VCaP (cell line): Measurements from ENCODE around the gene SCN8A.

Source experiments
- H3K27ac ChIP-seq: fragments of 450-650 bp; 2 replicates; pipeline ENCODE4 v1.5.1; 2017
- TF ChIP-seq, protein P1 (sequence below): fragments of 450-650 bp; conservative IDR thresholded peaks from 2 replicates; pipeline ENCODE4 v1.5.1; 2017; ENCODE audit warnings: mild to moderate bottlenecking, moderate library complexity

Gene SCN8A

DNA sequence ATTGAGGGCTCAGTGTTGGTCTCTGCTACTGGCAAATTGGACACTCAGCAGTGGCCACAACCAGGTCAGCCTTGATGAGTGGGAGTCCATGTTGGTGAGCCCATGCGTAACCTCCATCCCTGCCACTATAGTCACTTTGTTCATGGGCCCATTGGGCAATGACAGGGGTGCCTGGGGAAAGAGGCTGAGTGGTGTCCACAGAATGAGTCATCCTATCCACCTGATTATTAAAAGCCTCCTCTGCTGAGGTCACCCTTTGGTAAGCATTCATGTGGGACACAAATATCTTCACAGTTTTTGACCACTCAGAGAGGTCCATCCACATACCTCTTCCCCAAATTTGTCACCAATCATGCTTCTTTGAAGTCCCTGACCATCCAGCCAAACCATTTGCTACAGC, 207.5 kb downstream of the SCN8A start:
- TF ChIP-seq, protein P1, sequence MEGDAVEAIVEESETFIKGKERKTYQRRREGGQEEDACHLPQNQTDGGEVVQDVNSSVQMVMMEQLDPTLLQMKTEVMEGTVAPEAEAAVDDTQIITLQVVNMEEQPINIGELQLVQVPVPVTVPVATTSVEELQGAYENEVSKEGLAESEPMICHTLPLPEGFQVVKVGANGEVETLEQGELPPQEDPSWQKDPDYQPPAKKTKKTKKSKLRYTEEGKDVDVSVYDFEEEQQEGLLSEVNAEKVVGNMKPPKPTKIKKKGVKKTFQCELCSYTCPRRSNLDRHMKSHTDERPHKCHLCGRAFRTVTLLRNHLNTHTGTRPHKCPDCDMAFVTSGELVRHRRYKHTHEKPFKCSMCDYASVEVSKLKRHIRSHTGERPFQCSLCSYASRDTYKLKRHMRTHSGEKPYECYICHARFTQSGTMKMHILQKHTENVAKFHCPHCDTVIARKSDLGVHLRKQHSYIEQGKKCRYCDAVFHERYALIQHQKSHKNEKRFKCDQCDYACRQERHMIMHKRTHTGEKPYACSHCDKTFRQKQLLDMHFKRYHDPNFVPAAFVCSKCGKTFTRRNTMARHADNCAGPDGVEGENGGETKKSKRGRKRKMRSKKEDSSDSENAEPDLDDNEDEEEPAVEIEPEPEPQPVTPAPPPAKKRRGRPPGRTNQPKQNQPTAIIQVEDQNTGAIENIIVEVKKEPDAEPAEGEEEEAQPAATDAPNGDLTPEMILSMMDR = no peak
- no peak overlapping the region for H3K27ac ChIP-seq

DNA sequence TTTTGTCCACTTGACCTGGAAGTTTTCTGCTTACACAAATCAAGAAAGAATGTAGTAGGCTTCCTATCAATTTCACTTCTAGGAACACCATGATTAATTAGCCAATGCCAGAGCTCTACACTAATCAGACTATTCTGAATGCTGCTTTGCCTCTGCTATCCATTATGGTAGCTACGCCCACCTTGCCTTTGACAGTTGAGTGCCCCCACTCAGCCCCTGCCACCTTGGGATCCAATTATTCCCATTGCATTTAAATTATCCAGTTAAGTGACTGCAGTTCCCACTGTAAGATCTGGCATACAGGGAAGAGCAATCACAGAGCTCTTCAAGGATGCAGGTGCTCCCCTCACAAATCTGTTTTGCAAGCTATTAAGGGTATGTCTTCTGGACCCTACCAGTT, 210.0 kb downstream of the SCN8A start:
- TF ChIP-seq, protein P1 = no peak
- no peak overlapping the region for H3K27ac ChIP-seq

DNA sequence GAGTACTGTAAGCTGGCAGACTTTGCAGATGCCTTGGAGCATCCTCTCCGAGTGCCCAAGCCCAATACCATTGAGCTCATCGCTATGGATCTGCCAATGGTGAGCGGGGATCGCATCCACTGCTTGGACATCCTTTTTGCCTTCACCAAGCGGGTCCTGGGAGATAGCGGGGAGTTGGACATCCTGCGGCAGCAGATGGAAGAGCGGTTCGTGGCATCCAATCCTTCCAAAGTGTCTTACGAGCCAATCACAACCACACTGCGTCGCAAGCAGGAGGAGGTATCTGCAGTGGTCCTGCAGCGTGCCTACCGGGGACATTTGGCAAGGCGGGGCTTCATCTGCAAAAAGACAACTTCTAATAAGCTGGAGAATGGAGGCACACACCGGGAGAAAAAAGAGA, 215.9 kb downstream of the SCN8A start:
- H3K27ac ChIP-seq = no peak overlapping the region
- TF ChIP-seq, protein P1 = no peak

DNA sequence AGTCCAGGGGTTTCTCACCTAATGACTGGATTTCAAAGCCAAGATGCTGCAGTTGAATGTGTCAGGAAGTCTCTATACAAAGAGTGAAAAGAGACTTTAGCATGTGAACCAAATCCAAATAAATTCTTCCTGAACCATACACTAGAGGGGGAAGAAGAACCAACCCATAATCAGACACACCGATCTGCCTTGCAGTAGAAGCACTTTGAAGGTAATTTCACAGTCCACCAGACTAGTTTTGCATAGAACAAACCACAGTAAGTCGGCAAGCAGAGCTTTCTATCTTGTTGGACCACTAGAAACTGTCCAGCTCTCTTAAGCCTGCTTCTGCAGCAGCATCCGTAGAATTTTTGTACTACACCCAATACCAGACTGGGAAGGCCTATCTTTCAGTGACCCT, 218.2 kb downstream of the SCN8A start:
- TF ChIP-seq, protein P1 = no peak
- no peak overlapping the region for H3K27ac ChIP-seq

DNA sequence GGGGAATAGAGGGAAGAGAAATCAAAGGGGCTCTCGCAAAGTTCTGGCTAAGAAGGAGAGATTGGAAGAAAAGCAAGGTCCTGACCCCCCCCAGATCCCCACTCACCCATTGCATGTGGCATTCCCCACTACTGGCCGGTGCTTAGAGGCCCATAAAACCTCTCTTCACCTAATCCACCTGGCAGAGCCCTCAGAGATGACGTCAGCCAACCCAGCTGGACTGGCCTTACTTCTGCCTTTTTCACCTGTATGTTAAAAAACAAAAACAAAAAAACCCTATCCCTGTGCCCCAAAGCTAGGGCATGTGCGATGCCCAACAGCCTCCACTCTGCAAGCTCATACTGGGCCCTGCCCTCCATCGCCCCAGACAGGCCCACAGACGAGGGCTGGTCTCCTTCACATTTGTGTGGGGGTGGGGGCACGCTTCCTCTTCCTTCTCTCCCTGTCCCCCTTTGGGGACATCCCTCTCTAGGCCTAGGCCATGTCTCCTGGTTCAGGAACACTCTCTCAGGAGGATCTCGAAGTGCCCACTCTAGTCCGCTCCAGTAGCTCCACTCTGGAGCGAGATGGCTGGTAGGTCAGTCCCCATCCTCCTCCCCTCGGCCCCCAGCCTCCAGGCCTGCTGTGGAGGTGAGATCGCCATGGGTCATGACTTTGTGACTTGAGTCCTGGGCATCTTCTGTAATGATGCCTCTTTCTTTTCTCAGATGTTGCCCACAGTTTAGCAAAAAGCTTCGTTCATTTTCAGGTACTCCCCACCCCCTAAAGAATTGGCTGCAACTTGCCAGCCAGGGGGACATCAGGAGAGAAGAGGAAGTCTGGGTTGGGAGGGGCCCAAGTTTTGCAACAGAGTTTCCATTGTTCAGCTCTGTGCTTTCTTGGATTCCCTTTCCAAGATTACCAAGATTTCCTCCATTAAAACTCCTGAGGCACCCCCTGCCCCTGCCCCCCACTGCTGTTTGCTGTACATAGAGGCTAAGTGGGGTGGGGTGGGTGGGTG, 220.5 kb downstream of the SCN8A start:
- TF ChIP-seq, protein P1 = no peak
- H3K27ac ChIP-seq = no peak overlapping the region

DNA sequence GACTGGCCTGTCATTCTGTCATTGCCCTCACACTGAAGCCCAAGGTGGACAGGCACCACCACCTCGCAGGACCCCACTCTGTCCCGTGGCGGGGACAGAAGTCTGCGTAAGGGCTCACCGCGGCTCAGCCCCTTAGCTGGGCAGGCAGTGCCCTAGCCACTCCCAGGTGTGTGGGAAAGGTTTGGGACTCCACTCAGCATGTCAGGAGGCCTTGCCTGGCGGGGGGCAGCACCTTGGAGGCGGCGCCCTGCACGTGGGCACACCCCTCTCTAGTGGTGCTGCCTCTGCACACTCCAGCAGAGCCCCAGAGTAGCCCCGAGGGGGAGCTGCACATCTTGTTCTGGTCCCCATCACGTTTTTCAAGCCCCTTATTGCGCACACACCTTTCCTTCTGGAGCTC, 221.8 kb downstream of the SCN8A start:
- TF ChIP-seq, protein P1 = no peak
- H3K27ac ChIP-seq = no peak overlapping the region

DNA sequence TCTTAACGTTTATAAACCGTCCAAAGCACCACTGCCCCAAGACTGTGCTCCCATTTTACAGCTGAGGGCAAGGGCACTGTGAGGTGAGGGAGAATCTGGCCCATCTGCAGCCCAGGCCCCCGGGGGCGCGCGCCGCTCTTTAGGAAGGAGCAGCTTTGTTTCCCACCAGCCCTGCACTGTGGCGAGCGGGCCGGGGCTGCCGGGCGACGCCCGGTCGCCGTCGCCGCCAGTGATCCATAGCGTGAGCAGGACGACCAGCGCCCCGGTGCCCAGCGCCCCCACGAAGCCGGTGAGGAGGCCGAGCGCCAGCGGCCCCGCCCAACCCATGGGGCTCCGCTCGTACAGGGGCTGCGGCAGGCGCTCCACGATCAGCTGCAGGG, 222.9 kb downstream of the SCN8A start:
- TF ChIP-seq, protein P1 = no peak
- H3K27ac ChIP-seq = peak overlapping the region; percentile 77
